ENCODE data around the gene ELMO2.

DNA sequence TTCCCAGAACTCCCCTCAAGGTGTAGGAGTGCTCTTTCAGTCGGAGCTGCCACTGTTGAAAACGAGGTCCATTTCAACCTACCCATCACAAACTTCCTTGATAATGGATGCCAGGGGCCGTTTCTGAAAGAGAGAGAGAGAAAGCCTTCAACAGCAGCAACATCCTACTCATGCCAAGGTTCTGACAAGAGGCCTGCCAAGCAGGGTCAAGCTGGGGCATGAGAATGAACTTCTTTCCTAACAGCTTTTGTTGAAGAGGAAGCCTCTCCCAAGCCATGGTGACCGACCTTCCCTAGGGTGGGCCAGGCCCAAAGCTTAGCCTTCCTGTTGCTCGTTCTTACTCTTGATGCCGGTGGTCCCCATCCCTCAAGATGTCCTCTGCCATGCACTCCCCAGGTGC, 12.4 kb downstream of the ELMO2 start:
- TF ChIP-seq, protein P1, sequence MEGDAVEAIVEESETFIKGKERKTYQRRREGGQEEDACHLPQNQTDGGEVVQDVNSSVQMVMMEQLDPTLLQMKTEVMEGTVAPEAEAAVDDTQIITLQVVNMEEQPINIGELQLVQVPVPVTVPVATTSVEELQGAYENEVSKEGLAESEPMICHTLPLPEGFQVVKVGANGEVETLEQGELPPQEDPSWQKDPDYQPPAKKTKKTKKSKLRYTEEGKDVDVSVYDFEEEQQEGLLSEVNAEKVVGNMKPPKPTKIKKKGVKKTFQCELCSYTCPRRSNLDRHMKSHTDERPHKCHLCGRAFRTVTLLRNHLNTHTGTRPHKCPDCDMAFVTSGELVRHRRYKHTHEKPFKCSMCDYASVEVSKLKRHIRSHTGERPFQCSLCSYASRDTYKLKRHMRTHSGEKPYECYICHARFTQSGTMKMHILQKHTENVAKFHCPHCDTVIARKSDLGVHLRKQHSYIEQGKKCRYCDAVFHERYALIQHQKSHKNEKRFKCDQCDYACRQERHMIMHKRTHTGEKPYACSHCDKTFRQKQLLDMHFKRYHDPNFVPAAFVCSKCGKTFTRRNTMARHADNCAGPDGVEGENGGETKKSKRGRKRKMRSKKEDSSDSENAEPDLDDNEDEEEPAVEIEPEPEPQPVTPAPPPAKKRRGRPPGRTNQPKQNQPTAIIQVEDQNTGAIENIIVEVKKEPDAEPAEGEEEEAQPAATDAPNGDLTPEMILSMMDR (IDR thresholded peaks at IDR 0.05), result no peak
- TF ChIP-seq POLR2AphosphoS5 (IDR thresholded peaks at IDR 0.05), result no peak

Data from gastroesophageal sphincter (tissue), 3 donors.